Tracheal epithelial cell (primary cell): ENCODE data around the gene CDC45. TPM values are rescaled to one million over a fixed set of nuclear protein-coding genes. Genes with fewer than 3 reads are reported as not detected.

Experiments used
- total RNA-seq: library from RNA; depleted of rRNA; stranded (reverse); fragments of >200 nt; gene quantifications from 2 replicates; pipeline ENCODE4 v1.2.1, GENCODE V29; 2014

Gene CDC45
- 1.1 and 3.9 TPM in 2 replicates for total RNA-seq

GRCh38 chr22:19479355-19480172 is at the start of gene CDC45:
CDC45 (plus strand) TSS chr22:19479920; CDS start chr22:19479969, 49 bp downstream.

GRCh38 chr22:19431649-19432132 is 48.0 kb upstream of the CDC45 start, which contains the start of gene HIRA:
HIRA (minus strand) TSS chr22:19431733; CDS start chr22:19431476, 257 bp downstream.

GRCh38 chr22:19432133-19432851 is 47.4 kb upstream of the CDC45 start, which contains the start of gene MRPL40:
MRPL40 (plus strand) TSS chr22:19432545; CDS start chr22:19432555, 10 bp downstream.

DNA sequence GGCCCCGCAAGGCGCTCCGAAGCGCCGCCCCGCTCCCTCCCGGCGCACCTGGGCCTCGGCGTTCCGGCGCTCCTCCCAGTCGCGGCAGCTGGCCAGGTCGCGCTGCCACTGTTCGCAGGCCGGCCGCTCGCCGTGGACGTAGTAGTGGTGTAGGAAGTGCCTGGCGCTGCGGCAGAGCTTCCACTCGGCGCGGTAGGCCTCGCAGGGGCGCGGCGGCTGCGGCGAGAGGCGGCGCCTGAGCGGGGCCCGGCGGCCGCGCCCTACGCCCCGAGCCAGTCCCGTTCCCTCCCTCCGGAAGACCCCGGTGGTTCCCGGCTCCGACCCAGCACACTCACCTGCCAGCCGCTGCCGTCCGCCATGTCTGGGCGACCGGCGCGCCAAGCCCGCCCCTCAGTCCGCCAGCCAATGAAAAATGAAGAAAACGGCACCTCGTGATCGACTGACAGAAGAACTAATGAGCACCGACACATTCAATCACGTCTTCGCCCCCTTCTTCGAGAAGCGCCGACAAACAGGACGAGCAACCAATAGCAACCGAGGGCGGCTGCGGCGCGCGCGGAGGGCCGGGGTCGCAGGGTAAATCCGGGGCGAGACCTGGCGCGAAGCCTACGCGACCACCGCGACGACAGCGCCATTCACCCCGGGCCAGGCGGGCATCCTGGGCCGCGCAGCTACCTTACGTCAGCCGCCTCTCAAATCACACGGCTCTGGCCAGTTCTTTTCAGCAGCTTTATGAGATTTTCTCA is 32.2 kb upstream of the CDC45 start, which contains the start of gene C22orf39:
Gene C22orf39, minus strand, starts transcription at position 382 of the 746 bp plus-strand sequence. Its CDS starts 23 bp downstream, at position 359.

GRCh38 chr22:19478901-19479354 is 792 bp upstream of the CDC45 start, which contains the start of gene UFD1:
UFD1 (minus strand) TSS chr22:19479193; CDS start chr22:19479085, 108 bp downstream.

GRCh38 chr22:19524170-19525115 is 44.7 kb downstream of the CDC45 start, which contains the start of gene CLDN5:
CLDN5 (minus strand) TSS chr22:19524410; CDS start chr22:19524255, 155 bp downstream.

Other genes starting within 250 kb of the CDC45 start
- gene CLTCL1, start 188.2 kb upstream of the CDC45 start, total RNA-seq, result 9.6 and 23.6 TPM in 2 replicates
- gene HIRA, start 48.2 kb upstream of the CDC45 start, total RNA-seq, result 16.1 and 20.2 TPM in 2 replicates
- 54.9 and 69.7 TPM in 2 replicates for gene MRPL40, start 47.4 kb upstream of the CDC45 start, total RNA-seq
- gene C22orf39, start 32.2 kb upstream of the CDC45 start, total RNA-seq, result 21.0 and 22.0 TPM in 2 replicates
- gene UFD1, start 727 bp upstream of the CDC45 start, total RNA-seq, result 64.3 and 65.6 TPM in 2 replicates
- 2.7 and 7.9 TPM in 2 replicates for gene CLDN5, start 44.5 kb downstream of the CDC45 start, total RNA-seq
- 4.7 and 26.5 TPM in 2 replicates for gene SEPTIN5, start 234.6 kb downstream of the CDC45 start, total RNA-seq
- under 0.01 and 3.1 TPM in 2 replicates for gene GP1BB, start 243.6 kb downstream of the CDC45 start, total RNA-seq